Measurements from ENCODE around the gene ZCCHC8. TPM values are rescaled to one million over a fixed set of nuclear protein-coding genes. Genes with fewer than 3 reads are reported as not detected.
"Not testable (repeated sequence)": the region's sequence is repeated elsewhere in the genome, so short reads cannot be mapped to it uniquely, and the experiment has no call there.

The ZCCHC8 gene
- total RNA-seq, 3 donors from 2014 or later: 16.8 to 42.0 (median 30.8) TPM

- DNase-seq (ENCODE audit: low spot score in 2 of 2); intact Hi-C loops (cut with DNase I; ENCODE audit: low total_unique reads): not testable (repeated sequence)
- TF ChIP-seq, protein P1, sequence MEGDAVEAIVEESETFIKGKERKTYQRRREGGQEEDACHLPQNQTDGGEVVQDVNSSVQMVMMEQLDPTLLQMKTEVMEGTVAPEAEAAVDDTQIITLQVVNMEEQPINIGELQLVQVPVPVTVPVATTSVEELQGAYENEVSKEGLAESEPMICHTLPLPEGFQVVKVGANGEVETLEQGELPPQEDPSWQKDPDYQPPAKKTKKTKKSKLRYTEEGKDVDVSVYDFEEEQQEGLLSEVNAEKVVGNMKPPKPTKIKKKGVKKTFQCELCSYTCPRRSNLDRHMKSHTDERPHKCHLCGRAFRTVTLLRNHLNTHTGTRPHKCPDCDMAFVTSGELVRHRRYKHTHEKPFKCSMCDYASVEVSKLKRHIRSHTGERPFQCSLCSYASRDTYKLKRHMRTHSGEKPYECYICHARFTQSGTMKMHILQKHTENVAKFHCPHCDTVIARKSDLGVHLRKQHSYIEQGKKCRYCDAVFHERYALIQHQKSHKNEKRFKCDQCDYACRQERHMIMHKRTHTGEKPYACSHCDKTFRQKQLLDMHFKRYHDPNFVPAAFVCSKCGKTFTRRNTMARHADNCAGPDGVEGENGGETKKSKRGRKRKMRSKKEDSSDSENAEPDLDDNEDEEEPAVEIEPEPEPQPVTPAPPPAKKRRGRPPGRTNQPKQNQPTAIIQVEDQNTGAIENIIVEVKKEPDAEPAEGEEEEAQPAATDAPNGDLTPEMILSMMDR (IDR thresholded peaks at IDR 0.05): peak in 1 of 3 donors; percentile 11
Observed at GRCh38 chr12:122438822-122439221, 61.9 kb downstream of the ZCCHC8 start.

DNA sequence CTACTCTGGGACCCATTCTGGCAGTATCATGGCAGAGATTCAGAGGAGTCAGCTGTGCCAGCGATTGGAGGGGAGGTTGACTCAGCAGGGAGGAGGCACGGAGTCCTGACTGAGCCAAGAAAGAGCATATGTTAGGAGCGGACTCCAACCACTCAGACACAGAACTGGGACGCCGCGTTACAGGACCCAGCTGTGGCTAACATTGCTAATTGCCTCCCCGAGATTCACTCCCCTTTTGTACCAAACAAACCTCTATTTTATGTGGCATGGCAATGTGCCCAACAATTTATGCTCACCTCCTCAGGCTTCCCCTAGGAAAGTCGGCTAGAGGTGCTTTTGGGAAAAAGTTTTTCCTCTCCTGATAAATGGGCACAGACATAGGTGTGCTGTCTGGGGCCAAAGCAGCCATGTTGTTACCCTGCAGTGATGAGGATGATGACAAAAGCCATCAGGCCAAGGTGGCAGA is 63.0 kb downstream of the ZCCHC8 start:
- DNase-seq (ENCODE audit: low spot score in 2 of 2): peak in 1 of 2 donors; percentile 47
- Histone ChIP-seq H3K9me3 (no peaks in the 10 kb centered on the region), H3K4me1 (no peaks in the 10 kb centered on the region), H3K27ac (peak overlapping the region; percentile 23 to 54), H3K36me3 (no peaks in the 10 kb centered on the region), H3K4me3 (peak overlapping the region in 1 of 3 donors; percentile 0), H3K27me3 (no peaks in the 10 kb centered on the region)
- TF ChIP-seq POLR2A (IDR thresholded peaks at IDR 0.05) (no peak), POLR2AphosphoS5 (IDR thresholded peaks at IDR 0.05) (no peak)
- TF ChIP-seq, protein P1 (IDR thresholded peaks at IDR 0.05): no peak
- intact Hi-C loops (cut with DNase I; ENCODE audit: low total_unique reads): no loop called here

More at GRCh38 chr12:122438822-122439221, 61.9 kb downstream of the ZCCHC8 start:
- not testable (repeated sequence) for H3K27me3 ChIP-seq, H3K36me3 ChIP-seq, H3K27ac ChIP-seq, H3K4me3 ChIP-seq, H3K9me3 ChIP-seq, H3K4me1 ChIP-seq

- Histone ChIP-seq H3K4me3 (no peak overlapping the region), H3K36me3 (no peaks in the 10 kb centered on the region), H3K9me3 (no peaks in the 10 kb centered on the region), H3K4me1 (no peaks in the 10 kb centered on the region), H3K27ac (no peak overlapping the region), H3K27me3 (no peaks in the 10 kb centered on the region)
- TF ChIP-seq POLR2AphosphoS5 (IDR thresholded peaks at IDR 0.05): no peak
- TF ChIP-seq, protein P1 (IDR thresholded peaks at IDR 0.05): no peak
- TF ChIP-seq POLR2A (IDR thresholded peaks at IDR 0.05): no peak
- DNase-seq (ENCODE audit: low spot score in 2 of 2): no peak
- intact Hi-C loops (cut with DNase I; ENCODE audit: low total_unique reads): no loop called here
Observed at GRCh38 chr12:122435186-122435585, 65.5 kb downstream of the ZCCHC8 start.

GRCh38 chr12:122429043-122429442 is 71.7 kb downstream of the ZCCHC8 start:
- intact Hi-C loops (cut with DNase I; ENCODE audit: low total_unique reads); H3K27ac ChIP-seq; DNase-seq (ENCODE audit: low spot score in 2 of 2); H3K27me3 ChIP-seq; H3K4me1 ChIP-seq; H3K4me3 ChIP-seq; H3K9me3 ChIP-seq; H3K36me3 ChIP-seq: not testable (repeated sequence)

DNA sequence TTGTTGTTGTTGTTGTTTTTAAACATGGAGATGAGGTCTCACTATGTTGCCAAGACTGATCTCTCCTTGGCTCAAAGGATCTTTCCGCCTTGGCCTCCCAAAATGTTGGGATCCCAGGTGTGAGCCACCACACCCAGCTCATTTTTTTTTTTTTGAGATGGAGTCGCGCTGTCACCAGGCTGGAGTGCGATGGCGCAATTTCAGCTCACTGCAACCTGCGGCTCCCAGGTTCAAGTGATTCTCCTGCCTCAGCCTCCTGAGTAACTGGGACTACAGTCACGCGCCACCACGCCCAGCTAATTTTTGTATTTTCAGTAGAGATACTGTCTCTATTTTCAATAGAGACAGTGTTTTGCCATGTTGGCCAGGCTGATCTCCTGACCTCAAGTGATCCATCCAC is 73.3 kb downstream of the ZCCHC8 start:
- intact Hi-C loops (cut with DNase I; ENCODE audit: low total_unique reads): no loop called here
- no peak for DNase-seq (ENCODE audit: low spot score in 2 of 2)
- no peak overlapping the region for H3K4me3 ChIP-seq
- no peak for TF ChIP-seq POLR2AphosphoS5 (IDR thresholded peaks at IDR 0.05)
- TF ChIP-seq, protein P1 (IDR thresholded peaks at IDR 0.05): no peak
- TF ChIP-seq POLR2A (IDR thresholded peaks at IDR 0.05): no peak
- H3K27ac ChIP-seq: no peak overlapping the region
- H3K9me3 ChIP-seq: no peaks in the 10 kb centered on the region
- H3K4me1 ChIP-seq: peaks cover 0 to 3% of the 10 kb centered on the region in 2 donors
- no peaks in the 10 kb centered on the region for H3K27me3 ChIP-seq
- H3K36me3 ChIP-seq: no peaks in the 10 kb centered on the region
